ENCODE results near the gene SLC6A12. TPM values are rescaled to one million over a fixed set of nuclear protein-coding genes. Genes with fewer than 3 reads are reported as not detected.

SLC6A12 gene
- total RNA-seq, 1 experiment from 2014 or later = 0.79 TPM

- no peak for TF ChIP-seq ZBTB43 (CRISPR knock-in tag; IDR thresholded peaks at IDR 0.05)
- no peak for TF ChIP-seq ZNF423 (CRISPR knock-in tag; IDR thresholded peaks at IDR 0.05)
- no peak for TF ChIP-seq CREM (CRISPR knock-in tag; IDR thresholded peaks at IDR 0.05)
- Mint-ChIP-seq H3K27ac (no peak overlapping the region), H3K9me3 (no peaks in the 10 kb centered on the region), H3K27me3 (ENCODE audit: low read depth) (peaks cover 50% of the 10 kb centered on the region), H3K4me1 (peaks cover 27% of the 10 kb centered on the region), H3K36me3 (no peaks in the 10 kb centered on the region), H3K4me3 (no peak overlapping the region)
- no peak for DNase-seq (ENCODE audit: low spot score)
- ATAC-seq = no peak
- ChIA-PET POLR2A (interaction anchor here (1.2 kb wide), 1 partner anchor 25 kb away, joined by 5 read pairs; no protein-coding TSS in a partner anchor), CTCF (interaction anchor here (0.8 to 2.7 kb wide), 3 partner anchors 15 to 108 kb away, joined by 3 to 9 read pairs (median 8); no protein-coding TSS in a partner anchor)
These were observed 427 bp downstream of the SLC6A12 start for GRCh38 chr12:213527-213932.

GRCh38 chr12:212715-213526, 1.0 kb downstream of the SLC6A12 start:
- Mint-ChIP-seq H3K27me3 (ENCODE audit: low read depth) (peaks cover 50% of the 10 kb centered on the region), H3K36me3 (no peaks in the 10 kb centered on the region), H3K27ac (no peak overlapping the region), H3K9me3 (no peaks in the 10 kb centered on the region), H3K4me1 (peaks cover 27% of the 10 kb centered on the region), H3K4me3 (no peak overlapping the region)
- POLR2A ChIA-PET = interaction anchor here (1.2 kb wide), 1 partner anchor 25 kb away, joined by 5 read pairs; no protein-coding TSS in a partner anchor
- CTCF ChIA-PET = interaction anchor here (0.8 to 2.7 kb wide), 4 partner anchors 14 to 107 kb away, joined by 3 to 9 read pairs (median 6); no protein-coding TSS in a partner anchor
- DNase-seq (ENCODE audit: low spot score) (no peak), ATAC-seq (no peak)
- TF ChIP-seq FOXJ3 (CRISPR knock-in tag; IDR thresholded peaks at IDR 0.05; ENCODE audit: borderline replicate concordance) (no peak), CDX4 (CRISPR knock-in tag; IDR thresholded peaks at IDR 0.05; ENCODE audit: borderline replicate concordance) (no peak), ETV6 (CRISPR knock-in tag; IDR thresholded peaks at IDR 0.05) (no peak), ZNF263 (CRISPR knock-in tag; IDR thresholded peaks at IDR 0.05; ENCODE audit: low read depth) (no peak), ERG (CRISPR knock-in tag; IDR thresholded peaks at IDR 0.05) (no peak)

- DNase-seq (ENCODE audit: low spot score) (no peak), ATAC-seq (no peak)
- H3K4me1 Mint-ChIP-seq = peaks cover 27% of the 10 kb centered on the region
- ChIA-PET POLR2A (interaction anchor here (1.2 kb wide), 1 partner anchor 24 kb away, joined by 5 read pairs; no protein-coding TSS in a partner anchor), CTCF (interaction anchor here (1.1 to 3.9 kb wide), 4 partner anchors 8 to 43 kb away, joined by 3 to 36 read pairs (median 8); no protein-coding TSS in a partner anchor)
- H3K27ac Mint-ChIP-seq = no peak overlapping the region
- no peaks in the 10 kb centered on the region for H3K9me3 Mint-ChIP-seq
- no peak overlapping the region for H3K4me3 Mint-ChIP-seq
- peaks cover 50% of the 10 kb centered on the region for H3K27me3 Mint-ChIP-seq (ENCODE audit: low read depth)
- no peaks in the 10 kb centered on the region for H3K36me3 Mint-ChIP-seq
- TF ChIP-seq ARID4B (CRISPR knock-in tag; IDR thresholded peaks at IDR 0.05; ENCODE audit: borderline replicate concordance) (no peak), FOXP4 (CRISPR knock-in tag; IDR thresholded peaks at IDR 0.05) (no peak), ZNF219 (CRISPR knock-in tag; IDR thresholded peaks at IDR 0.05; ENCODE audit: borderline replicate concordance) (no peak), ATF2 (CRISPR knock-in tag; IDR thresholded peaks at IDR 0.05; ENCODE audit: borderline replicate concordance, low read depth) (no peak), AR (CRISPR knock-in tag; IDR thresholded peaks at IDR 0.05) (no peak), NFATC4 (CRISPR knock-in tag; IDR thresholded peaks at IDR 0.05) (no peak), ETV6 (CRISPR knock-in tag; IDR thresholded peaks at IDR 0.05) (no peak)
These were observed 1.6 kb downstream of the SLC6A12 start for GRCh38 chr12:212415-212714.
